Mesothelial cell of epicardium (in vitro differentiated cells): ENCODE data around the gene TMEM114. TPM values are rescaled to one million over a fixed set of nuclear protein-coding genes. Genes with fewer than 3 reads are reported as not detected.

Source experiments
- DNase-seq, 2 experiments: peaks; one replicate each; pipeline ENCODE4 v3.0.0; 2021; ENCODE audit warnings: low spot score in 2 of 2; ENCODE audit not compliant: unreplicated experiment in 2 of 2
- H3K27ac Mint-ChIP-seq: 2 replicates; pipeline ENCODE4 v1.8.0; 2021; ENCODE audit warnings: mixed read lengths
- H3K27me3 Mint-ChIP-seq: 2 replicates; pipeline ENCODE4 v1.8.0; 2021; ENCODE audit warnings: low read depth, mixed read lengths
- H3K36me3 Mint-ChIP-seq: 2 replicates; pipeline ENCODE4 v1.8.0; 2021; ENCODE audit warnings: mixed read lengths
- H3K4me1 Mint-ChIP-seq: 2 replicates; pipeline ENCODE4 v1.8.0; 2021; ENCODE audit warnings: mixed read lengths
- H3K4me3 Mint-ChIP-seq: 2 replicates; pipeline ENCODE4 v1.8.0; 2021; ENCODE audit warnings: mild to moderate bottlenecking, moderate library complexity, mixed read lengths
- H3K9me3 Mint-ChIP-seq: 2 replicates; pipeline ENCODE4 v1.8.0; 2021; ENCODE audit warnings: mixed read lengths
- CTCF ChIP-seq: fragments of 200-600 bp; sonication (generic); IDR thresholded peaks from one replicate; pipeline ENCODE4 v1.5.0; 2021; ENCODE audit warnings: antibody characterized with exemption; ENCODE audit not compliant: unreplicated experiment
- total RNA-seq: library from RNA; stranded (reverse); gene quantifications from 3 replicates; pipeline ENCODE4 v1.2.1, GENCODE V29; 2021

TMEM114 gene
- total RNA-seq, 1 donor from 2014 or later = not detected

GRCh38 chr16:8620535-8620934 is 30.2 kb upstream of the TMEM114 start:
- DNase-seq = no peak
- H3K27me3 Mint-ChIP-seq = peaks cover 20% of the 10 kb centered on the region
- peaks cover 5% of the 10 kb centered on the region for H3K36me3 Mint-ChIP-seq
- no peaks in the 10 kb centered on the region for H3K9me3 Mint-ChIP-seq
- peak overlapping the region; percentile 98 for H3K4me3 Mint-ChIP-seq
- TF ChIP-seq CTCF = no peak
- no peak overlapping the region for H3K27ac Mint-ChIP-seq
- H3K4me1 Mint-ChIP-seq = peaks cover 8% of the 10 kb centered on the region

- no peak overlapping the region for H3K4me3 Mint-ChIP-seq
- peaks cover 8% of the 10 kb centered on the region for H3K4me1 Mint-ChIP-seq
- peaks cover 25% of the 10 kb centered on the region for H3K27me3 Mint-ChIP-seq
- H3K9me3 Mint-ChIP-seq = no peaks in the 10 kb centered on the region
- peaks cover under 1% of the 10 kb centered on the region for H3K36me3 Mint-ChIP-seq
- no peak for DNase-seq
- no peak for TF ChIP-seq CTCF
- no peak overlapping the region for H3K27ac Mint-ChIP-seq
Observed at GRCh38 chr16:8619671-8620370, 29.5 kb upstream of the TMEM114 start.

- H3K27ac Mint-ChIP-seq = no peak overlapping the region
- H3K36me3 Mint-ChIP-seq = no peaks in the 10 kb centered on the region
- H3K9me3 Mint-ChIP-seq = no peaks in the 10 kb centered on the region
- peaks cover 57% of the 10 kb centered on the region for H3K27me3 Mint-ChIP-seq
- H3K4me1 Mint-ChIP-seq = no peaks in the 10 kb centered on the region
- no peak for TF ChIP-seq CTCF
- H3K4me3 Mint-ChIP-seq = no peak overlapping the region
- no peak for DNase-seq
Observed at GRCh38 chr16:8614435-8615029, 24.2 kb upstream of the TMEM114 start.

- Mint-ChIP-seq H3K4me3 (no peak overlapping the region), H3K36me3 (no peaks in the 10 kb centered on the region), H3K27ac (no peak overlapping the region), H3K9me3 (no peaks in the 10 kb centered on the region), H3K4me1 (no peaks in the 10 kb centered on the region), H3K27me3 (peaks cover 61% of the 10 kb centered on the region)
- DNase-seq = no peak
- TF ChIP-seq CTCF = no peak
Observed at GRCh38 chr16:8611886-8612600, 21.7 kb upstream of the TMEM114 start.

- no peak overlapping the region for H3K4me3 Mint-ChIP-seq
- no peaks in the 10 kb centered on the region for H3K36me3 Mint-ChIP-seq
- H3K9me3 Mint-ChIP-seq = no peaks in the 10 kb centered on the region
- H3K27me3 Mint-ChIP-seq = peaks cover 63% of the 10 kb centered on the region
- TF ChIP-seq CTCF = no peak
- H3K27ac Mint-ChIP-seq = no peak overlapping the region
- no peak for DNase-seq
- no peaks in the 10 kb centered on the region for H3K4me1 Mint-ChIP-seq
Observed at GRCh38 chr16:8611122-8611521, 20.8 kb upstream of the TMEM114 start.
